Activated CD8-positive, alpha-beta T cell treated with anti-CD3 and anti-CD28 coated beads for 36 hours (primary cell): ENCODE data around the gene SLC25A53. TPM values are rescaled to one million over a fixed set of nuclear protein-coding genes. Genes with fewer than 3 reads are reported as not detected.

Experiments
- ATAC-seq: fragments of 200-7000 bp; cut with Tn5 transposase; one replicate; pipeline ENCODE4 v1.10.0; 2021; ENCODE audit warnings: mild to moderate bottlenecking, moderate library complexity
- CTCF ChIA-PET: fragments of 350-600 bp; sonication (Branson Sonifier 250); formaldehyde crosslinking; loops from one replicate; lab custom pipeline; 2021; ENCODE audit warnings: antibody characterized with exemption; lab: Charles Lee
- POLR2A ChIA-PET: fragments of 350-600 bp; sonication (Branson Sonifier 250); formaldehyde crosslinking; loops from one replicate; lab custom pipeline; 2021; ENCODE audit warnings: antibody characterized with exemption; lab: Charles Lee
- DNase-seq: peaks from one replicate; pipeline ENCODE4 v3.0.0-alpha.2; 2020
- H3K27ac Mint-ChIP-seq: one replicate; pipeline ENCODE4 v1.8.0; 2021; ENCODE audit warnings: mild to moderate bottlenecking, mixed read lengths
- H3K27me3 Mint-ChIP-seq: one replicate; pipeline ENCODE4 v1.8.0; 2021; ENCODE audit warnings: mixed read lengths
- H3K36me3 Mint-ChIP-seq: one replicate; pipeline ENCODE4 v1.8.0; 2021; ENCODE audit warnings: low read depth, mixed read lengths
- H3K4me1 Mint-ChIP-seq: one replicate; pipeline ENCODE4 v1.8.0; 2021; ENCODE audit warnings: low read depth, mixed read lengths
- H3K4me3 Mint-ChIP-seq: one replicate; pipeline ENCODE4 v1.8.0; 2021; ENCODE audit warnings: mild to moderate bottlenecking, moderate library complexity, mixed read lengths
- H3K9me3 Mint-ChIP-seq: one replicate; pipeline ENCODE4 v1.8.0; 2021; ENCODE audit warnings: mixed read lengths
- intact Hi-C: fragments of 100-400 bp; cut with micrococcal nuclease; formaldehyde crosslinking; loops from one replicate; pipeline ENCODE4 v1.10.0; 2022
- total RNA-seq, 2 experiments: library from RNA; stranded (reverse); gene quantifications; one replicate each; pipeline ENCODE4 v1.2.3, GENCODE V29; 2021
- TF ChIP-seq, protein P1 (sequence below): fragments of 200-600 bp; IDR thresholded peaks from one replicate; pipeline ENCODE4 v1.8.0; 2022; ENCODE audit warnings: antibody characterized with exemption, mild to moderate bottlenecking

SLC25A53 gene
- total RNA-seq, 2 experiments from 2014 or later = 4.4 to 4.7 TPM

DNA sequence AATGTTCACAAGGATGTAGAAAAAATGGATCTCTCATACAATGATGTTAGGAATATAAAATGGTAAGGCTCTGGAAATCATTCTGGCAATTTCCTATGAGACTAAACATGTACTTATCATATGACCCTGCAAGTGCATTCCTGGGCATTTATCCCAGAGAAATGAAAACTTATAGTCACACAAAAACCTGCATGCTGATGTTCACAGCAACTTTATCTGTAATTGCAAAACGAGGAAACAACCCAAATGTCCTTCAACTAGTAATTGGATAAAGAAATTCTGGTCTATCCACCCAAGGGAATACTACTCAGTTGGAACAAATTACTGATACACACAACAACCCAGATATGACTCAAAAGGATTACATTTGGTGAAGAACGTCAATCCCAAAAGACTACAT lies 30.0 kb downstream of the SLC25A53 start:
- TF ChIP-seq, protein P1, sequence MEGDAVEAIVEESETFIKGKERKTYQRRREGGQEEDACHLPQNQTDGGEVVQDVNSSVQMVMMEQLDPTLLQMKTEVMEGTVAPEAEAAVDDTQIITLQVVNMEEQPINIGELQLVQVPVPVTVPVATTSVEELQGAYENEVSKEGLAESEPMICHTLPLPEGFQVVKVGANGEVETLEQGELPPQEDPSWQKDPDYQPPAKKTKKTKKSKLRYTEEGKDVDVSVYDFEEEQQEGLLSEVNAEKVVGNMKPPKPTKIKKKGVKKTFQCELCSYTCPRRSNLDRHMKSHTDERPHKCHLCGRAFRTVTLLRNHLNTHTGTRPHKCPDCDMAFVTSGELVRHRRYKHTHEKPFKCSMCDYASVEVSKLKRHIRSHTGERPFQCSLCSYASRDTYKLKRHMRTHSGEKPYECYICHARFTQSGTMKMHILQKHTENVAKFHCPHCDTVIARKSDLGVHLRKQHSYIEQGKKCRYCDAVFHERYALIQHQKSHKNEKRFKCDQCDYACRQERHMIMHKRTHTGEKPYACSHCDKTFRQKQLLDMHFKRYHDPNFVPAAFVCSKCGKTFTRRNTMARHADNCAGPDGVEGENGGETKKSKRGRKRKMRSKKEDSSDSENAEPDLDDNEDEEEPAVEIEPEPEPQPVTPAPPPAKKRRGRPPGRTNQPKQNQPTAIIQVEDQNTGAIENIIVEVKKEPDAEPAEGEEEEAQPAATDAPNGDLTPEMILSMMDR = no peak
- Mint-ChIP-seq H3K36me3 (peaks cover 11% of the 10 kb centered on the region), H3K4me3 (no peak overlapping the region), H3K27ac (no peak overlapping the region), H3K4me1 (peaks cover 30% of the 10 kb centered on the region), H3K27me3 (no peaks in the 10 kb centered on the region), H3K9me3 (no peaks in the 10 kb centered on the region)
- ATAC-seq (no peak), DNase-seq (no peak)
- POLR2A ChIA-PET = no interaction called here
- CTCF ChIA-PET = interaction anchor here (2.4 kb wide), 1 partner anchor 9 kb away, joined by 12 read pairs; no protein-coding TSS in a partner anchor
- intact Hi-C loops = no loop called here

DNA sequence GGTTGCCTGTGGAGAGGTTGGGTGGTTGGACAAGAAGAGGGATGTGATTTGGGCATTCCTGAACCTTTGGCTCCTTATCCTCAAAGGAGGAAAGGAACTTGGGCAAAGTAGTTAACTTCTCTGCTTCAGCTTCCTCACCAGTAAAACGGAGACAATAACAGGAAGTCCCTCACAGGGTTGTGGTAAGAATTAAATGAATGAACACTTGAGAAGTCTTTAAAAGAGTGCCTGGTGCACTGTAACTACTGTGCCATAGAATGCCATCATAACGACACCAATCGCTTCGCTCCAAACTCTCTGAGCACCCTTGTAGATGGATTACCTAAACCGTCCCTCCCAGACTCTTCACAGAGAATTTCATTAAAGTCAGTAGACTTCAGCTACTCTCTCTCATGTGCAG lies 34.0 kb downstream of the SLC25A53 start:
- Mint-ChIP-seq H3K4me1 (peaks cover 51% of the 10 kb centered on the region), H3K27me3 (no peaks in the 10 kb centered on the region), H3K36me3 (peaks cover 3% of the 10 kb centered on the region), H3K4me3 (no peak overlapping the region), H3K27ac (peak overlapping the region; percentile 84), H3K9me3 (no peaks in the 10 kb centered on the region)
- POLR2A ChIA-PET = interaction anchor here (2.1 kb wide), 1 partner anchor 10 kb away, joined by 9 read pairs; the partner anchor contains the start of gene ZCCHC18
- peak; percentile 91 for ATAC-seq
- DNase-seq = peak; percentile 19
- intact Hi-C loops = no loop called here
- CTCF ChIA-PET = interaction anchor here (1.7 kb wide), 1 partner anchor 9 kb away, joined by 13 read pairs; no protein-coding TSS in a partner anchor
- TF ChIP-seq, protein P1 = no peak

DNA sequence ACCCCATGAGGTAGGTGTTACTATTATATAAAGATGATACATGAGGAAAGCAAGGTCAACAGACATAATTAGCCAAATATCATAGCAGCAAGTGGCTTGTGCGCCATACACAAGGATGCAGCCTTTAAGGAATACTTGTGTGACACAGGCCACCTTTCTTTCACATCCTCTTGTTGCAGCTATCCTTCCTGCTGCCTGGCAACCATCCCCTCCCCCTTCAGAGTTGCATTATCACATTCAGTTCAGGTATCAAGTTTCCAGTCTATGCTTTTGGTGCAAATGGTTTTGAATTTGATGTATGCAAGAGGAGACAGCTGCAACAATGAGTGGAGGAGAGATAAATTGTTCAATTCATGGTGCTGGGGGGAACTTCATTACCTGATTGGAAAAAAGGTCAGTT lies 38.0 kb downstream of the SLC25A53 start:
- no peaks in the 10 kb centered on the region for H3K9me3 Mint-ChIP-seq

DNA sequence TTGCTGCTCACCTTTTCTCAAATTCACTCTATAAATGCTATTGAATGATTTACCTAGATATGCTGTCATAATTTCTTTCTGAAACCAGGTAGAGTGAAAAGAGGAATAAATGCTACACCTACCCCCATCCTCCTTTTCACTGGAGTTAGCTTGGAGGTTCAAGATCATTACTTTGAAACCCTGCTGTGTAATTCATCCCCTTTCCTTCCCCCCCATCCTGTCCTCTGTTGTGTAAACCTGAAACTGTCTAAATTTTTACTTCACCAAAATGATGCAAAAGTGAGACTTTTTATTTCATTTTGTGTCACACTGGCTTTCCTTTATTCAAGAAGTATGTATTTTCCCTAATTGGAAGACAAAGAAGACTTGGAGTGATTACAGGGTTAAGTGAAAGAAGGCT lies 39.0 kb downstream of the SLC25A53 start:
- Mint-ChIP-seq H3K4me3 (no peak overlapping the region), H3K9me3 (no peaks in the 10 kb centered on the region), H3K27ac (peak overlapping the region; percentile 41), H3K36me3 (no peaks in the 10 kb centered on the region), H3K27me3 (no peaks in the 10 kb centered on the region), H3K4me1 (peaks cover 52% of the 10 kb centered on the region)
- TF ChIP-seq, protein P1 = no peak
- ATAC-seq (peak; percentile 39), DNase-seq (no peak)
- ChIA-PET POLR2A (no interaction called here), CTCF (interaction anchor here (1.3 kb wide), 1 partner anchor 18 kb away, joined by 4 read pairs; no protein-coding TSS in a partner anchor)
- intact Hi-C loops = no loop called here

More for the DNA sequence above, 38.0 kb downstream of the SLC25A53 start:
- Mint-ChIP-seq H3K4me3 (no peak overlapping the region), H3K27me3 (no peaks in the 10 kb centered on the region), H3K27ac (no peak overlapping the region), H3K36me3 (no peaks in the 10 kb centered on the region), H3K4me1 (peaks cover 59% of the 10 kb centered on the region)
- ChIA-PET CTCF (interaction anchor here (1.0 to 1.9 kb wide), 3 partner anchors 17 to 20 kb away, joined by 3 to 6 read pairs (median 6); no protein-coding TSS in a partner anchor), POLR2A (no interaction called here)
- TF ChIP-seq, protein P1 = no peak
- no peak for ATAC-seq
- DNase-seq = peak; percentile 12
- intact Hi-C loops = no loop called here

DNA sequence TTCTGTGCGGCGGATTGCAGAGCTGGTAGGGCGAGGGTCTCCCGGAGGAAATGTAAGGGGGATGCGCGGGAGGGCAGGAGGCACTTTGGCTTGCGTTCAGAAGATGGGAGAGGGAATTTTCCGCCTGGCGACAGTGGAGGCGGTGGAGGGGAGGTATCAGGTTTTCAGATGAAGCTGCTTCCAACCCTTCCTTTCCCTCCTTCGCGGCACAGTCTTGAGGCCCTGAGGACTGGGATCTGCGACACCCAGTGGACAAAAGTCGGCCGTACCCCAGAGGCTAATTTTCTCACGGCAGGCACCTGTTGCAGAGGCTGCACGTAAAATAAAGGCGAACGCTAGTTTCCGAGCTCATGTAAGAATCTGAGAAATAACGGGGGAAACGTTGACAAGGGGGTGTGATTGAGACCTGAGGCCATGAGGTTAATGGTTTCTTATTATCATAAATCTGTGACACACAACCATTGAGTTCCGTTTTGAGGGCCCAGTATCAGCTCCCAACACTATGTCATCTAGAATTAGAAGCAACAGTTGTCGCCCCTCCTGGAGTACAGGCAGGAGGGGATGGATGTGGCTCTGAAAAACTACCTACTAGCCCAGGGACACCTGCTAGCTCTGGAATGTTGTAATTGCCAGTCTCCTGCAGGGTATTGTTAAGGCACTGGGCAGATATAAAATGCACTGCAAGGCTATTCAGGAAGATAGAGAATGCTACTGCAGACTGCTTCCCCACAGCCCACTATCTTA lies 43.4 kb downstream of the SLC25A53 start:
- ChIA-PET POLR2A (interaction anchor here (0.6 to 1.6 kb wide), 6 partner anchors 10 to 193 kb away, joined by 3 to 9 read pairs (median 5); partner anchors contain the start of gene SLC25A53), CTCF (interaction anchor here (0.9 to 5.7 kb wide), 9 partner anchors 8 to 275 kb away, joined by 3 to 37 read pairs (median 6); partner anchors contain the start of gene SLC25A53)
- intact Hi-C loops = no loop called here
- peak overlapping the region; percentile 89 for H3K27ac Mint-ChIP-seq
- peaks cover 5% of the 10 kb centered on the region for H3K36me3 Mint-ChIP-seq
- peak; percentile 57 for ATAC-seq
- no peaks in the 10 kb centered on the region for H3K9me3 Mint-ChIP-seq
- TF ChIP-seq, protein P1 = peak; percentile 27
- no peaks in the 10 kb centered on the region for H3K27me3 Mint-ChIP-seq
- H3K4me3 Mint-ChIP-seq = peak overlapping the region; percentile 81
- peaks cover 57% of the 10 kb centered on the region for H3K4me1 Mint-ChIP-seq
- DNase-seq = peak; percentile 71
